ENCODE data around the gene KLRB1.
"Not testable (repeated sequence)": the region's sequence is repeated elsewhere in the genome, so short reads cannot be mapped to it uniquely, and the experiment has no call there.

Gene KLRB1

GRCh38 chr12:9607716-9608115 lies at the start of gene KLRB1:
KLRB1 (minus strand) TSS chr12:9607916; CDS start chr12:9607839, 77 bp downstream.
- no peak for DNase-seq

GRCh38 chr12:9651265-9651729 lies 43.6 kb upstream of the KLRB1 start:
- no peak for DNase-seq

GRCh38 chr12:9650151-9650576 lies 42.4 kb upstream of the KLRB1 start:
- DNase-seq: no peak

- DNase-seq: peak in 1 of 56 donors; percentile 1
Measured at GRCh38 chr12:9649532-9649940, 41.8 kb upstream of the KLRB1 start.

GRCh38 chr12:9648701-9649531 lies 41.2 kb upstream of the KLRB1 start:
- peak in 1 of 56 donors; percentile 45 for DNase-seq

- DNase-seq: peak in 40 of 56 donors; percentile 10 to 80 (median 40)
Measured at GRCh38 chr12:9647825-9648700, 40.3 kb upstream of the KLRB1 start.

GRCh38 chr12:9646794-9647781 lies 39.4 kb upstream of the KLRB1 start:
- peak in 1 of 56 donors; percentile 26 for DNase-seq

- DNase-seq: not testable (repeated sequence)
Measured at GRCh38 chr12:9644985-9645551, 37.4 kb upstream of the KLRB1 start.

- no peak for DNase-seq
Measured at GRCh38 chr12:9643266-9643660, 35.5 kb upstream of the KLRB1 start.

GRCh38 chr12:9642606-9643265 lies 35.0 kb upstream of the KLRB1 start:
- no peak for DNase-seq

- no peak for DNase-seq
Measured at GRCh38 chr12:9640024-9640423, 32.3 kb upstream of the KLRB1 start.

GRCh38 chr12:9636851-9637206 lies 29.1 kb upstream of the KLRB1 start:
- no peak for DNase-seq

GRCh38 chr12:9636150-9636850 lies 28.6 kb upstream of the KLRB1 start:
- DNase-seq: no peak

- no peak for DNase-seq
Measured at GRCh38 chr12:9634969-9635754, 27.4 kb upstream of the KLRB1 start.

GRCh38 chr12:9634177-9634803 lies 26.6 kb upstream of the KLRB1 start:
- peak in 11 of 56 donors; percentile 1 to 44 (median 15) for DNase-seq

GRCh38 chr12:9632766-9633165 lies 25.1 kb upstream of the KLRB1 start:
- DNase-seq: no peak

GRCh38 chr12:9626821-9627220 lies 19.1 kb upstream of the KLRB1 start:
- no peak for DNase-seq

- DNase-seq: no peak
Measured at GRCh38 chr12:9626291-9626690, 18.6 kb upstream of the KLRB1 start.

All from nucleus accumbens (tissue), 56 donors.